ENCODE data around the gene GSE1.

DNA sequence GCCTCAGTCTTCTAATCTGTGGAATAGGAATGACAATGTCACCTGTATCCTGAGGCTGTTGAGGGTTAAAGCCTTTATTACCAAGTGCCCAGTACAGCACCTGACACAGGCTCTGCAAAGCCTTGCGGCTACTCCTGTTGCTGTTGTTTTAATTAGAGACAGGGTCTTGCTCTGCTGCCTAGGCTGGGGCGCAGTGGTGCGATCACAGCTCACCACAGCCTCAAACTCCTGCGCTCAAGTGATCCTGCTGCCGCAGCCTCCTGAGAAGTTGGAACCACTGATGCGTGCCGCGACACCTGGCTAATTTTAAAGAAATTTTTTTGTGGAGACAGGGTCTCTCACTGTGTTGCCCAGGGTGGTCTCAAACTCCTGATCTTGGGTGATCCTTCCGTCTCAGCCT lies 5.4 kb downstream of the GSE1 start:
- no peak for TF ChIP-seq TCF7L2 (IDR thresholded peaks at IDR 0.05; ENCODE audit: borderline replicate concordance, low read depth, low read length)
- no peak for TF ChIP-seq ZNF335 (tag by site-specific recombination; conservative IDR thresholded peaks at IDR 0.05)
- TF ChIP-seq, protein P1, sequence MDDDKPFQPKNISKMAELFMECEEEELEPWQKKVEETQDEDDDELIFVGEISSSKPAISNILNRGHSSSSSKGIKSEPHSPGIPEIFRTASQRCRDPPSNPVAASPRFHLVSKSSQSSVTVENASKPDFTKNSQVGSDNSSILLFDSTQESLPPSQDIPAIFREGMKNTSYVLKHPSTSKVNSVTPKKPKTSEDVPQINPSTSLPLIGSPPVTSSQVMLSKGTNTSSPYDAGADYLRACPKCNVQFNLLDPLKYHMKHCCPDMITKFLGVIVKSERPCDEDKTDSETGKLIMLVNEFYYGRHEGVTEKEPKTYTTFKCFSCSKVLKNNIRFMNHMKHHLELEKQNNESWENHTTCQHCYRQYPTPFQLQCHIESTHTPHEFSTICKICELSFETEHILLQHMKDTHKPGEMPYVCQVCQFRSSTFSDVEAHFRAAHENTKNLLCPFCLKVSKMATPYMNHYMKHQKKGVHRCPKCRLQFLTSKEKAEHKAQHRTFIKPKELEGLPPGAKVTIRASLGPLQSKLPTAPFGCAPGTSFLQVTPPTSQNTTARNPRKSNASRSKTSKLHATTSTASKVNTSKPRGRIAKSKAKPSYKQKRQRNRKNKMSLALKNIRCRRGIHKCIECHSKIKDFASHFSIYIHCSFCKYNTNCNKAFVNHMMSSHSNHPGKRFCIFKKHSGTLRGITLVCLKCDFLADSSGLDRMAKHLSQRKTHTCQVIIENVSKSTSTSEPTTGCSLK (tag by site-specific recombination; IDR thresholded peaks at IDR 0.05), result no peak
- TF ChIP-seq, protein P2, sequence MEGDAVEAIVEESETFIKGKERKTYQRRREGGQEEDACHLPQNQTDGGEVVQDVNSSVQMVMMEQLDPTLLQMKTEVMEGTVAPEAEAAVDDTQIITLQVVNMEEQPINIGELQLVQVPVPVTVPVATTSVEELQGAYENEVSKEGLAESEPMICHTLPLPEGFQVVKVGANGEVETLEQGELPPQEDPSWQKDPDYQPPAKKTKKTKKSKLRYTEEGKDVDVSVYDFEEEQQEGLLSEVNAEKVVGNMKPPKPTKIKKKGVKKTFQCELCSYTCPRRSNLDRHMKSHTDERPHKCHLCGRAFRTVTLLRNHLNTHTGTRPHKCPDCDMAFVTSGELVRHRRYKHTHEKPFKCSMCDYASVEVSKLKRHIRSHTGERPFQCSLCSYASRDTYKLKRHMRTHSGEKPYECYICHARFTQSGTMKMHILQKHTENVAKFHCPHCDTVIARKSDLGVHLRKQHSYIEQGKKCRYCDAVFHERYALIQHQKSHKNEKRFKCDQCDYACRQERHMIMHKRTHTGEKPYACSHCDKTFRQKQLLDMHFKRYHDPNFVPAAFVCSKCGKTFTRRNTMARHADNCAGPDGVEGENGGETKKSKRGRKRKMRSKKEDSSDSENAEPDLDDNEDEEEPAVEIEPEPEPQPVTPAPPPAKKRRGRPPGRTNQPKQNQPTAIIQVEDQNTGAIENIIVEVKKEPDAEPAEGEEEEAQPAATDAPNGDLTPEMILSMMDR (tag by site-specific recombination; IDR thresholded peaks at IDR 0.05), result no peak
- TF ChIP-seq PRDM1 (tag by site-specific recombination; IDR thresholded peaks at IDR 0.05), result no peak
- TF ChIP-seq, protein P3, sequence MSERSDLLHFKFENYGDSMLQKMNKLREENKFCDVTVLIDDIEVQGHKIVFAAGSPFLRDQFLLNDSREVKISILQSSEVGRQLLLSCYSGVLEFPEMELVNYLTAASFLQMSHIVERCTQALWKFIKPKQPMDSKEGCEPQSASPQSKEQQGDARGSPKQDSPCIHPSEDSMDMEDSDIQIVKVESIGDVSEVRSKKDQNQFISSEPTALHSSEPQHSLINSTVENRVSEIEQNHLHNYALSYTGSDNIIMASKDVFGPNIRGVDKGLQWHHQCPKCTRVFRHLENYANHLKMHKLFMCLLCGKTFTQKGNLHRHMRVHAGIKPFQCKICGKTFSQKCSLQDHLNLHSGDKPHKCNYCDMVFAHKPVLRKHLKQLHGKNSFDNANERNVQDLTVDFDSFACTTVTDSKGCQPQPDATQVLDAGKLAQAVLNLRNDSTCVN (tag by site-specific recombination; optimal IDR thresholded peaks at IDR 0.05), result no peak
- no peak for TF ChIP-seq ZBTB1 (tag by site-specific recombination; IDR thresholded peaks at IDR 0.05)
- no peak for TF ChIP-seq ZNF629 (tag by site-specific recombination; IDR thresholded peaks at IDR 0.05)
- no peak for TF ChIP-seq ZNF792 (tag by site-specific recombination; IDR thresholded peaks at IDR 0.05)
